Stimulated activated CD4-positive, alpha-beta T cell treated with anti-CD3 and anti-CD28 coated beads, TNF-alpha, amount 100 ng/mL, for 48 hours (primary cell): Measurements from ENCODE around the gene LRRC26.

Experiments
- DNase-seq, 3 donors: peaks; one replicate each; pipeline ENCODE4 v3.0.0-alpha.2; 2020; ENCODE audit warnings: low read depth in 3 of 3

LRRC26 gene

DNA sequence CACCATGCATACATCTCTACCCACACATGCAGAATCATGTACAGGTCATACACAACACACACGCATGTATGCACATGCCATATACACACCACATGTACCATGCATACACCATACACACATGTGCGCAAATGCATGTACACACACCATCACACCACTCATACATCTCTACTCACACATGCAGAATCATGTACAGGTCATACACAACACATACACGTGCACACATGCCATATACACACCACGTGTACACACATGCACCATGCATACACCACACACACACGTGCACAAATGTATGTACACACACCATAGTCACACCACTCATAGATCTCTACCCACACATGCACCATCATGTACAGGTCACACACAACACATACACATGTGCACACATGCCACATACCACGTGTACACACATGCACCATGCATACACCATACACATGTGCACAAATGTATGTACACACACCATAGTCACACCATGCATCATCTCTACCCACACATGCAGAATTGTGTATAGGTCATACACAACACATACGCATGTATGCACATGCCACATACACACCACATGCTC, 16.9 kb downstream of the LRRC26 start:
- DNase-seq, result no peak

DNA sequence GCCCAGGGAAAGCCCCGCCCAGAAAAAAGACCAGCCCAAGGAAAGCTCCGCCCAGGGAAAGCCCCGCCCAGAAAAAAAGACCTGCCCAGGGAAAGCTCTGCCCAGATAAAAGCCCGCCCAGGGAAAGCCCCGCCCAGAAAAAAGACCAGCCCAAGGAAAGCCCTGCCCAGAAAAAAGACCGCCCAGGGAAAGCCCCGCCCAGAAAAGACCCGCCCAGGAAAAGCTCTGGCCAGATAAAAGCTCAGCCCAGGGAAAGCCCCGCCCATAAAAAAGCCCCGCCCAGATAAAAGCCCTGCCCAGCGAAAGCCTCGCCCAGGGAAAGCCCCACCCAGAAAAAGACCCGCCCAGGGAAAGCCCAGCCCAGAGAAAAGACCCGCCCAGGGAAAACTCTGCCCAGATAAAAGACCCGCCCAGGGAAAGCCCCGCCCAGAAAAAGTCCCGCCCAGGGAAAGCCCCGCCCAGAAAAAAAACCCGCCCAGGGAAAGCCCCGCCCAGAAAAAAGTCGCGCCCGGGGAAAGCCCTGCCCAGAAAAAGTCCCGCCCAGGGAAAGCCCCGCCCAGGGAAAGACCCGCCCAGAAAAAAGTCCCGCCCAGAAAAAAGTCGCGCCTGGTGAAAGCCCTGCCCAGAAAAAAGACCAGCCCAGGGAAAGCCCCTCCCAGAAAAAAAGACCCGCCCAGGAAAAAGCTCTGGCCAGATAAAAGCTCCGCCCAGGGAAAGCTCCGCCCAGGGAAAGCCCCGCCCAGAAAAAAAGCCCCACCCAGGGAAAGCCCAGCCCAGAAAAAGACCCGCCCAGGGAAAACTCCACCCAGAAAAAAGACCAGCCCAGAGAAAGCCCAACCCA, 19.0 kb downstream of the LRRC26 start:
- peak in 2 of 3 donors; percentile 46 to 75 for DNase-seq

DNA sequence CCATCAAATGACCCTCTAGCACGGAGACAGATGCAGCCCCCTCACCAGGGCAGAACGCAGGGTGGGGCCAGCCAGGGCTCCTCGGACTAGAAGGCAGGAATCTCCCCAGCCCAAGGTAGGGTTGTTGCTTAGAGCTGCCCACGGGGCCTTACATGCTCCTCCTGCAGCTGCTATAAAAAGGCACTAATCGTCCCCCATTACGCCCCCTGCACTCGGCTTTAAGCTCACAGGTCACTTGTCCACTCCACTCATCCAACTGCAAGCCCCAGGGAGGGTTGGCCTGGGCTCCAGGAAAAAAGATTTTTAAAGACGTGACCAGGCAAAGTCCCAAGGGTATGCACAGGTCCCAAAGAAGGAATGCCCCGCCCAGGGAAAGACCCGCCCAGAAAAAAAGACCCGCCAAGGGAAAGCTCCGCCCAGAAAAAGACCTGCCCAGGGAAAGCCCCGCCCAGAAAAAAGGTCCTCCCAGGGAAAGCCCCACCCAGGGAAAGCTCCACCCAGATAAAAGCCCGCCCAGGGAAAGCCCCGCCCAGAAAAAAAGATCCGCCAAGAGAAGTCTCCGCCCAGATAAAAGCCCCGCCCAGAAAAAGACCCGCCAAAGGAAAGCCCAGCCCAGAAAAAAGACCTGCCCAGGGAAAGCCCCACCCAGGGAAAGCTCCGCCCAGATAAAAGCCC, 19.8 kb downstream of the LRRC26 start:
- DNase-seq, result peak in 1 of 3 donors; percentile 62

DNA sequence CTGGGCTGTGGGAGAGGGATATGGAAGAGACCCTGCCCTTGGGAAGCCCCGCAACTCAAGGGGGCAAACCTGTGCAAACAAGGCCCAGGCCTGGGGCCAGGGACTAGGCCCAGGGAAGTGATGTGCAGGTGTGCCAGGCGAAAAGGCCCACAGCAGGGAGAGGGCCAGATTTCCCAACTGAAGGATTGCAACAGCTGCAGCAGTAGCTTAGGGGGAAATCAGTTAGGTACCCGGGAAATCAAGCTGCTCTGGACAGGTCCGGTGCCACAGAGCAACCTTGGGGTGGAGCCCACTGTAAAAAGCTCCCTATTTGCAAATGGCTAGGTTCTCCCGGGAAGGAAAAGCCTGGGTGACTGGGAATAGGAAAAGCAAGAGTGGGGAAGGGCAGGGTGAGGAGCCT, 20.5 kb downstream of the LRRC26 start:
- no peak for DNase-seq

DNA sequence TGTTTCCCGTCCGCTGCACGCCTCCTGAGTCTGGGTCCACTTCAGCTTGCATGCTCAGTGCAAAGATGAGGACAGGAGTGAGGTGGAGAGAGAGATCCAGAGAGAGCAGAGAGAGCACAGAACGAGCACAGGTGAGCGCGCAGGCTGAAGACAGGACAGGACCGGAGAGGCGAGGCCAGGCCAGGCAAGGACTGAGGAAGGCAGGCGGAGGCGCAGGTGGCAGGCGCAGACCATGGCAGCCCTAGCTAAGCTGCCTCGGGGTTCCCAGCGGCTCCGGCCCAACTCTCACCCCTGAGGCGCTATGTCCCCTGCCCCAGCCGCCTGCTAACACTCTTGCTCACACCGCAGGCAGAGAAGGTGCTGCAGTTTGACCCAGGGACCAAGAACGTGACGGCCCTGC, 21.2 kb downstream of the LRRC26 start:
- DNase-seq, result no peak

DNA sequence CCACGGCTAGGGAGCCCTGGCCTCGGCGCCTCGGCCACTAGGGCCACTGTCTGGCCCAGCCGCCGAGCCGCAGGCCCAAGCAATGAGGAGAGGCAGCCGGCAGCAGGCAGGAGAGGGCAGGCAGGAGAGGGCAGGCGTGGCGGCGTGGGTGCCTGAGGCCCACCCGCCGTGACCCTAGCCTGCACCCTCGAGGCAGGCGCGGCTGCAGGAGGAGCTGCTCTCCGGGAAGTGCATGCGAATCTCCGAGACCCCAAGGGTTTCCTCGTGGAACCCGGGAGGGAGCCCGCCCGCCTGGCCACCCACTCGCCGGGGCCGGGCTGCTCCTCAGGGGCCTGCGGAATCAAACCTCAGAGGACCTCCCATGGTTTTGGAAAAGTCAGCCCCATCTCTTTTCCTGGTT, 21.6 kb downstream of the LRRC26 start:
- DNase-seq, result no peak

DNA sequence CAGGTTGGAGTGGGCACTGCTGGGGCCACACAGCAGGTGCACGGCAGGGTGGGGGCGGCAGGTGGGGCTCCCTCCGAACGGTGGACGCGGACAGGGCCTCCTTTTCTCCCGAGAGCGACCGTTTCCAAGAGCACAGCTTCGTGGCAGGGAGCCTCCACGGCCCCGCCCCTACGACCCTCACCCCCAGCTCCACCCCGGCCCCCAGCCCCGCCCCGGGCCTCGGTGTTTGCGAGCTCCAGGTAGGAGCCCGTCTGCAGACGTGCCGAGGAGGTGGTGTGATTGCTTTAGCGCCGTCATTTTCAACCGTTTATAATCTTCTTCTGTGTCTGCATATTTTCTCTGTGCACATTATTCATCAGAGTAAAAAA, 22.1 kb downstream of the LRRC26 start:
- DNase-seq, result no peak

DNA sequence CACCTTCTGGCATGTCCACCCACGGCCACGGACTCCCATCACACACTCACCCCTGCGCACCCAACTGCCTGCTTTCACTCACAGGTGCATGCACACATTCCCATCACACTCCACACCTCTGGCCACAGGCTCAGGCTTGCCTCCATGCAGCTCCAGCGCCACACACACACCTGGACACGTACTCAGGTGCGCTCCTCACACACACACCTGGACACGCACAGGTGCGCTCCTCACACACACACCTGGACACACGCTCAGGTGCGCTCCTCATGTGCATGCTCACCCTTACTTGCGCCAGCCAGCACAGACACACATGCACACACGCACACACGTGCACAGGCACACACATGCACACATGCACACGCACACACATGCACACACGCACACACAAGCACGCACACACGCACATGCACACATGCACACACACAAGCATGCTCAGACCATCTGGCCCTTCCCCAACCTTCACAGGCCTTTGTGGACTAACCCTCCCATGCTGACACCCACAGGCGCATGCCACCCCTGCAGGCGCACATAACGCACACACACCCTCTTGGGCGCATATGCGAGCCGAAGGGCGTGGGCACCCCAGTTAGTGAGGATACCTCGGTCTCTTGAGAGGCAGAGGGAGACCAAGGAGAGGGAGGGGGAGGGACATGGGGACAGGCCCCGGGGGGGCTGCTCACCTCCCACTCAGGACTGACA, 22.6 kb downstream of the LRRC26 start:
- DNase-seq, result no peak

DNA sequence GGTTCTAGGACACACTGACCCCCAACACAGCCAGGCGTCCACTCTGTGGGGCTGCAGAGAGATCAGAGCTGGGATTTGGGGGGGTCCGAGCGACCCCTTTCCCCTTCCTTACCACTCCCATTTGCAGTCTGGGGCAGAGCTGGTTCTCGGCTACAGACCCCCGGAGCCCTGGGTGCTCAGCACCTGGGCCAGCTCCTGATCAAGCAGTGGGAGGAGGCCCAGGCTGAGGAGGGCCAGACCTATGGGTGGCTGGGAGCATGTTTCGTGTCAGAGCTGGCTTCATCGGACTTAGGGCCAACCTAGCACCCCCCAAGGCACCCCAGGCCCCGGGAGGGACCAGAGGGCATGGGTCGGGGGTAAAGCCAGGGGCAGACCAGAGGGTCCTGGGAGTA, 23.3 kb downstream of the LRRC26 start:
- no peak for DNase-seq

DNA sequence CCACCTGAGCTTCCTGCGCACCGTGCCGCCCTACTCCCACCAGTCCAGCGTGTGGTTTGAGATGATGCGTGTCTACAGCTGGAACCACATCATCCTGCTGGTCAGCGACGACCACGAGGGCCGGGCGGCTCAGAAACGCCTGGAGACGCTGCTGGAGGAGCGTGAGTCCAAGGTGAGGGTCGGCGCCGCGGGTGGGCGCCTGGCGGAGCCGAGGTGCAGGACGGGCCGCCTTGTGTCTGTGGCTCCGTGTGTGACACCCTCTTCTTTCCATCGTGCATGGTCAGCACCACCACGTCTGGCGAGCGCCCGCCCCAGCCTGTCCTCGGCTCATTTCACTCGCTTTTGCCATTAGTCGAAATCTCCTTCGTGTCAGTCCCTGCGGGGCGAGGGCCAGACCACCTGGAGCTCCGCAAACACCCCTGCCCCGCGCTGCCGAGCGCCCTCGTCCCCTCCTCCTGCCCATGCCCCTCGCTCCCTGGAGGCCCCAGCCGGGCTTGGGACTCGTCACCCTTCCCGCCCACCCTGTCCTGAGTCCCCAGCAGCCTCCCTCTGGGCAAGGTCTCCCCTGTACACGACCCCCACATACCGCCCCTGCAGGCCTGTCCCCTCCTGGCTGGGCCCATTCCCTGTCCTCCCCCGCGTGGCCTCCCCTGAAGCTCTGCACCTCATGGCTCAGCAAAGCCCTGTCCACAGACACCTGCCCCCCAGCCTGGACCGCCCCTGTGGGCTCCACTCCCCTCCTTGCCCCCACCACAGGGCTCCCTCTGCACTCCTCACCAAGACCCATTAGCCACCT, 23.9 kb downstream of the LRRC26 start:
- no peak for DNase-seq

DNA sequence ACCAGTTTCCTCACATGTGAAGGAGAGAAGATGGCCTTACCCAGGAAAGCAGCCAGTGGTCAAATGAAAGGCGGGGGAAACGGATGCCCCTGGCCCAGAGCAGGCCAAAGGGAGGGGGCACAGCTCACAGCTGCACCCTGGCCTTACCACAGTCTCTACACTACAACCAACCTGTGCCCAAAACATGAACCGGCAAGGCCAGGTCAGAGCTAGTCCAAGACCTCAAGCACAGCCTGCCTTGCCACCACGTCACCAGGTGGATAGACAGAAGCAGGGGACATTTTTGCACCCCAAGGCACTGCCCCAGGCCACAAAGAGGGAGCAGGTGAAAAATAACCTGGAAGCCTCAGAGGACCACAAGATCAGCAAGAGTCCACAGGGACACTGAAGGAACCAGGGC, 26.4 kb downstream of the LRRC26 start:
- DNase-seq, result no peak

DNA sequence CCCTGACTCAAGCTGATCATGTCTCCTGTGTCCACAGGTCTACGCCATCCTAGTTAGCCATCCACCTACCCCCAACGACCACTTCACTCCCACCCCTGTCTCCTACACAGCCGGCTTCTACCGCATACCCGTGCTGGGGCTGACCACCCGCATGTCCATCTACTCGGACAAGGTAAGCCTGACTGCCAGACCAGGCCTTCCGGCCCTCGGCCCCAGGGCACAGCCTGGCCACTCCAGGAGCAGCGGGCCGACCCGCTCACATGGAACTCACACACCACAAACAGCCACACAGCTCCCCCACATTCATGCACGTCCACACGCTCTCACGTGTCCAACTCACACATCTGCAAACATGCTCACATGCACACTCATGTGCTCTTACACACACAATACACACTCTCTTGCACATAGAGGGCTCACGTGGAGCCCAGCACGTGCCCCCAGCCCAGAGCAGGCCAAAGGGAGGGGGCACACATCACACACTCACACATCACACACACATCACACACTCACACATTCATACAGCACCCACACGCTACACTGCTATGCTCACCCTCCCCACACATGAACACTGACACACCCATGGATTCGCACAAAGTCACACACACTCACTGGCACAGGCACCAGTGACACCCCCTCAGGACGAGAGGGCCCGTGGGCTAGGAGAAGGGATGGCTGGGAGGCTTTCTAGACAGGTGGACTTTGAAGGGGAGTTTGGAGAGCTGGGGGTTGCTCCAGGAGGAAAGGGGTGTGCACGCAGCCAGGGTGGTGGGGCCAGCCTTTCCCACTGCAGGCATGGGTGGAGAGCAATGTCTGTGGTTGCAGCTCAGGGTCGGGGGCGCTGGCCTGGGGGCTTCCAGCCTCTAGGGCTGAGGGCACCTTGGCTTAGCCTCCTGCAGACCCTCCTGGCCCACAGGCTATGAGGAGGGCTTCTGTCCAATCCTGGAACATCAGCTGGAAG, 27.6 kb downstream of the LRRC26 start:
- DNase-seq, result no peak

DNA sequence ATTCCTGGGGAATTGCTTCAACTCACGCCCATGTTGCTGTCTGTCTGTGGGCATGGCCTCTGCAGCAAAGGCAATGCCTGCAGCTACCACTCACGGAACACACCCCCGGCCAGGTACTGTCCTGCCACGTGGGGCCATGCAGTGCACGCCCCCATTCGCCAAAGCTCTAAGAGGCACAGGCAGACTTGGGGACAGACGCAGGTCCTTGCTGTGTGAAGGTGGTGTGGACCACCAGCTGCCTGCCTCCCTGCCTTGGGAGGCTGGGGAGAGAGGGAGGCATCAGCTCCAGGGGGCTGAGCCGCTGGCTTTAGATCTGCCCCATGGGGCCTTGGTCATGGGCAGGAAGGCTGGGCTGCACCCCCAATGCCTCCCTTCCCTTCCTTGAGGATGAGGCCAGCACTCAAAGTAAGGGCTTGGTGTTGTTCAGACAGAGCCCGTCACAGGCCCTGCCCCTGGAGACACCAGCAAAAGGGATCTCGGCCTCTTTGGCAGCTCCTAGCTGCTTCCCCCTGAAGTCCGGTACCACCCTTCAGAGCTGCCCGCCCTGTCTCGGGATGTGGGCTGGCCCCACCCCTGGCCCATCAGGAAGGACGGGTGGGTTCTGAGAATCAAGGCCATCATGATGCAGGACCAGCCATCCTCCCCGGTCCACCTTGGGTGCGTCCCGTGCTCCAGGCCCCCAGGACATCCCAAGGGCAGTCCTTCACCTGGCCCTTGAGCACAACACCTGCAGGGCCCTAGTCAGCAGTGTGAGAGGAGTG, 28.6 kb downstream of the LRRC26 start:
- no peak for DNase-seq

DNA sequence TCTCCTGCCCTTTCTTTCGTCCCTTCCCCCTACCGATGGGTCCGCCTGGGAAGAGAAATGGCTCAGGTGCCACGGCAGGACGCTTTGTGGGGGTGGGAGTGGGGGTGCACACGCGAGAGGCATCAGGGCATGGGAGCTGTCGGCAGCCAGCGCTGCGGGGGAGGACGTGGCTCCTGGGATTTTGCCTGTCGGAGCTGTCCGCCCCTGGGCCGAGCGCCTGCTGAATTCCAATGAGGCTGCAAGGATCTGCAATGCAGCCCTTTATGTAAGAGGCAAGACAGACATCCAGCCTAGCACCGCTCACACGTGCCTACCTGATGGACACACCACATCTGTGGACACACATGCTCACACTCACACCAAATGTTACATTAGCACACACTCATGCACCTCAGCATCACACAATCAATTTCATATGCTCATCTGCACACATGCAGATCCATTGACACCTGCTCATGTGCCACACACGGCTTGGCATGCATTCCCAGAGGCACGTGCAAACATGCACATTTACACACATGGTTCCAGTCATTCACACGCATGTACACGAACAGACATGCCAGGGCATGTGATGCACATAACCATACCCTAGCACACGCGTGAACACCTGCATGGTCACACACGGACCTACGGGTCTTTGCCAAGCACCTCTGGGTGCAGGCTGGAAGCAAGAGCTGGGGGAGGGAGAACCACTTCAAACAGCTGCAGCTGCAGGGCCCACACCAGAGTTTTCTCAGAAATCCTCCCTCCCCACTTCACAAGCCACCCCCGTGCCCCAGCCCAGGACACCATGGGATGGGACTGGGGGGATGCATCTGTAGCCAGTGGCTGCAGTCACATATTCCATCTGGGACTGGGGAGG, 29.5 kb downstream of the LRRC26 start:
- DNase-seq, result no peak

DNA sequence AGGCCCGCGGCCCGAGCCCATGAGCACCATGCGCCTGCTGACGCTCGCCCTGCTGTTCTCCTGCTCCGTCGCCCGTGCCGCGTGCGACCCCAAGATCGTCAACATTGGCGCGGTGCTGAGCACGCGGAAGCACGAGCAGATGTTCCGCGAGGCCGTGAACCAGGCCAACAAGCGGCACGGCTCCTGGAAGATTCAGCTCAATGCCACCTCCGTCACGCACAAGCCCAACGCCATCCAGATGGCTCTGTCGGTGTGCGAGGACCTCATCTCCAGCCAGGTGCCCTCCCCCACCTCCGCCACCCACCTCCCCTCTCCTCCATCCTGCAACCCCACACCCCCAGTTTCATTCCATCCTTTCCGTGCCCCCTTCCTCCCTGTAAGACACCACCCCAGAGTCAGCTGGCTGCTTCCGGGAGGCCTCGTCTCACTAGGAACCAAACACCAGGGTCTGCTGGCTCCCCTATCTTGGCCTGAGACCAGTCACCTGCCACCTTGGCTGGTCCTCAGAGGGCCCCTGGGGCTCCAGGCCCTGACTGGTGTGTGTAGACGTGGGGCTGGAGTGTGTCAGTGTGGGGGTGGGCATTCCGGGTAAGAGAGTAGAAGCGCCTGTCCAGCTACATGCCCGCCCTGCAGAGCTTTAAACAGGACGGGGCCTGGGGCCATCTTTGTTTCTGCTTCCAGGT, 30.2 kb downstream of the LRRC26 start:
- no peak for DNase-seq

DNA sequence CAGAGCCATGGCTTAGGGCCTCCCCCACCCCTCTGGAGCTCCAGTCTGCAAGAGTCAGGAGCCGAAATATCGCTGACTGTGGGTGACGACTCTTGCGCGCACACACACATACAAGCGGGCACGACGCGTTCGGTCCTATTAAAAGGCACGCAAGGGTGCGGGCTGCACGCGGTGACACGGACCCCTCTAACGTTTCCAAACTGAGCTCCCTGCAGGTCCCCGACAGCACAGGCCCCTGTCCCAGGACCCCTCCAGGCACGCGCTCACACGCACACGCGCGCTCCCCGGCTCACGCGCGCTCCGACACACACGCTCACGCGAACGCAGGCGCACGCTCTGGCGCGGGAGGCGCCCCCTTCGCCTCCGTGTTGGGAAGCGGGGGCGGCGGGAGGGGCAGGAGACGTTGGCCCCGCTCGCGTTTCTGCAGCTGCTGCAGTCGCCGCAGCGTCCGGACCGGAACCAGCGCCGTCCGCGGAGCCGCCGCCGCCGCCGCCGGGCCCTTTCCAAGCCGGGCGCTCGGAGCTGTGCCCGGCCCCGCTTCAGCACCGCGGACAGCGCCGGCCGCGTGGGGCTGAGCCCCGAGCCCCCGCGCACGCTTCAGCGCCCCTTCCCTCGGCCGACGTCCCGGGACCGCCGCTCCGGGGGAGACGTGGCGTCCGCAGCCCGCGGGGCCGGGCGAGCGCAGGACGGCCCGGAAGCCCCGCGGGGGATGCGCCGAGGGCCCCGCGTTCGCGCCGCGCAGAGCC, 31.0 kb downstream of the LRRC26 start, which contains the start of gene GRIN1:
GRIN1 (plus strand) TSS at position 433 of the 746 bp plus-strand sequence. CDS start 333 bp downstream, outside the sequence.
- no peak for DNase-seq

DNA sequence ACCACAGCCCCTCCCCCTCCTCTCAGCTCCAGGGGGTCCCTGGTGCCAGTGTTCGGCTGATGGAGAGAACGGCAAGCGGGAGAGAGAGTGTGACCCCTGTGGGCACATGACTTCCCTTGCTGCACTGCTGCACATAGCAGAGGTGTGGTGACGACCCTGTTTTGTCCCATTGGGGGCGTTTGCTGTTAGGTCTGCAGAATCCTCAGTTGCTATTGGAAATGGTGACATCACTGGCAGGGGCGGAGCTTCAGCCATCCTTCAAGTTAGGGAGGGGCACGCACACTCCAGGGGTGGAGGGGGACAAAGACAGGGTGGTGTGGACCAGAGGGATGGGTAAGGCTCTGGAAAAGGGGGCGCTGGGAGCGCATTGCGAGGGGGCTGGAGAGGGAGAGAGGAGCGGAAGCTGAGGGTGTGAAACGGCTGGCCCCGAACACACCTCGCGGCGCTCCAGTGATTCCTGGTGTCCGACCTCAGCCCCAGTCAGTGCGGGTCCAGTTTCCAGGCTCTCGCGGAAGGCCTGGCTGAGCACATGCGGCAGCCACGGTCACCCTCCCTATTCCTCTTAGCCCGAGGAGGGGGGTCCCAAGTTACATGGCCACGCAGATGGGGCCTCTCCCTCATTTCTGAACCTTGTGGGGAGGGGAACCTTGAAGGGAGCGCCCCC, 31.7 kb downstream of the LRRC26 start:
- DNase-seq, result no peak
